Mammary epithelial cell (primary cell): Measurements from ENCODE around the gene ATOH8.

Experiments
- EZH2 ChIP-seq: IDR thresholded peaks from 2 replicates; pipeline ENCODE4 v1.6.1; 2012; ENCODE audit warnings: low read length, inconsistent platforms, borderline replicate concordance
- TF ChIP-seq, protein P1 (sequence below), 2 donors: IDR thresholded peaks in 1 of 2; conservative IDR thresholded peaks in 1 of 2; 2 replicates each; pipeline ENCODE4 v1.5.1; 2011 to 2012; ENCODE audit warnings: inconsistent platforms in 2 of 2, low read length in 2 of 2, mild to moderate bottlenecking in 2 of 2, control low read depth in 1 of 2, low read depth in 1 of 2; ENCODE audit not compliant: insufficient read depth in 1 of 2; ENCODE audit errors: extremely low read depth in 1 of 2

DNA sequence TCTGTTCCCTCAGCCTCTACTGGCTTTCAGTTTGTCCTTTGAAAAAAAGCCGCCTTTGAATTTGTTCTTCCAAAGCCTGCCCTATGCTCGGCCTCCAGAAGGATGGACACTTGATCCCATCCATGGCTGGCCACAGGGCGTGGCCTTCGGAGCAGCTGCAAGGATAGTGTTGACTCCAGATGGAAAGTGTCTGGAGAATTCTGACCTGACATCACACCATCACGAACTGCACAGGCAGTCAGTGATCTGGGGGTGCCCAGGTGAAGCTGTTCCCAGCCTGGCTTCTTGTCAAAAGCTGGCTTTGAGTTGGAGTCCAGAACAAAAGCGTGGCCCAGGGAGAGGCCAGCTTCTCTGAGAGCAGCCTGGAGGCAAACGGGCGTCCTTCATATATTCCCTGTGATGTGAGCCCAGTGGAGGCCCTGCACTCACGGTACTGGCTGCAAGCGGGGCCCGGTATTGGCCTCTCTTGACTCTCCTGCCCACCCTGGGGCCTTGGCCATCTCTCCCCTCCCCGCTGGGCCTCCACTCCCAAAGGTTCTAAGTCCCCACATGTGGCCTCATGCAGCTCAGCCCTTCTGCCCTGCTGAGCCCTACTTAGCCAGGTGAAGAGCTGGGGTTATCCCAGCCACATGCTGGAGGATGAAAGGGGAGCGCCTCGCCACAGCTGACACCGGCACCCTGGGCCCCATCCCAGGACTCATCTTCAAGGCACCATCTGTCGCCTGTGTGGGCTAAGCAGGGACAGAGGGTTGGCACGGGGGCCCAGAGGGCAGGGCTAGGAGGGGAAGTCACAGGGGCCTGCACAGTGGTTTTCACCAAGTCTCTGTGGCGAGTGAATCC, 20.4 kb upstream of the ATOH8 start:
- TF ChIP-seq, protein P1, sequence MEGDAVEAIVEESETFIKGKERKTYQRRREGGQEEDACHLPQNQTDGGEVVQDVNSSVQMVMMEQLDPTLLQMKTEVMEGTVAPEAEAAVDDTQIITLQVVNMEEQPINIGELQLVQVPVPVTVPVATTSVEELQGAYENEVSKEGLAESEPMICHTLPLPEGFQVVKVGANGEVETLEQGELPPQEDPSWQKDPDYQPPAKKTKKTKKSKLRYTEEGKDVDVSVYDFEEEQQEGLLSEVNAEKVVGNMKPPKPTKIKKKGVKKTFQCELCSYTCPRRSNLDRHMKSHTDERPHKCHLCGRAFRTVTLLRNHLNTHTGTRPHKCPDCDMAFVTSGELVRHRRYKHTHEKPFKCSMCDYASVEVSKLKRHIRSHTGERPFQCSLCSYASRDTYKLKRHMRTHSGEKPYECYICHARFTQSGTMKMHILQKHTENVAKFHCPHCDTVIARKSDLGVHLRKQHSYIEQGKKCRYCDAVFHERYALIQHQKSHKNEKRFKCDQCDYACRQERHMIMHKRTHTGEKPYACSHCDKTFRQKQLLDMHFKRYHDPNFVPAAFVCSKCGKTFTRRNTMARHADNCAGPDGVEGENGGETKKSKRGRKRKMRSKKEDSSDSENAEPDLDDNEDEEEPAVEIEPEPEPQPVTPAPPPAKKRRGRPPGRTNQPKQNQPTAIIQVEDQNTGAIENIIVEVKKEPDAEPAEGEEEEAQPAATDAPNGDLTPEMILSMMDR (conservative IDR thresholded peaks at IDR 0.05 in 1 of 2, IDR thresholded peaks at IDR 0.05 in 1 of 2; ENCODE audit: extremely low read depth in 1 of 2, insufficient read depth in 1 of 2, low read depth in 1 of 2, low read length in 2 of 2) = no peak
- no peak for TF ChIP-seq EZH2
